ENCODE measurements around the gene ZBED6.

- TF ChIP-seq POLR2A (IDR thresholded peaks at IDR 0.05; ENCODE audit: low read length) (no peak), GATA1 (IDR thresholded peaks at IDR 0.05; ENCODE audit: low read depth, low read length) (no peak)
These were observed 1.8 kb downstream of the ZBED6 start for GRCh38 chr1:203797216-203797615.
